ENCODE results near the gene LRCH3. TPM values are rescaled to one million over a fixed set of nuclear protein-coding genes. Genes with fewer than 3 reads are reported as not detected.
A peak's percentile ranks its signal among the peaks of the same experiment; 100 is the strongest.

The LRCH3 gene
- polyA plus RNA-seq, 3 donors: 4.1 to 19.4 (median 7.4) TPM

- Histone ChIP-seq H3K79me2 (ENCODE audit: insufficient read depth, low read length) (peaks cover 81% of the 10 kb centered on the region), H3K4me1 (ENCODE audit: control insufficient read depth in 1 of 2, insufficient read depth in 2 of 2, low read length in 2 of 2) (no peaks in the 10 kb centered on the region), H3K9ac (ENCODE audit: insufficient read depth, low read length, poor library complexity, severe bottlenecking) (no peak overlapping the region), H4K20me1 (ENCODE audit: insufficient read depth, low read length) (peaks cover 79% of the 10 kb centered on the region), H2AFZ (ENCODE audit: insufficient read depth, low read depth, low read length, poor library complexity, severe bottlenecking) (no peak overlapping the region), H3K9me3 (replicated peaks in 1 of 2; ENCODE audit: control insufficient read depth in 1 of 2, insufficient read depth in 1 of 2, low read length in 2 of 2) (no peaks in the 10 kb centered on the region), H3K27me3 (ENCODE audit: control insufficient read depth in 2 of 2, insufficient read depth in 2 of 2, low read length in 2 of 2) (no peaks in the 10 kb centered on the region), H3K4me3 (replicated peaks in 1 of 3; ENCODE audit: low read depth in 2 of 3, low read length in 3 of 3) (no peak overlapping the region), H3K4me2 (replicated peaks; ENCODE audit: extremely low read depth, low read length, poor library complexity, severe bottlenecking) (no peak overlapping the region), H3K27ac (ENCODE audit: low read depth in 1 of 2, low read length in 2 of 2) (no peak overlapping the region), H3K36me3 (replicated peaks in 1 of 2; ENCODE audit: control insufficient read depth in 1 of 2, insufficient read depth in 2 of 2, low read length in 2 of 2) (peaks cover 0 to 11% of the 10 kb centered on the region in 2 donors)
- Mint-ChIP-seq H3K27ac (no peak overlapping the region), H3K9me3 (peaks cover 0 to 2% (median 0%) of the 10 kb centered on the region in 7 donors), H3K27me3 (ENCODE audit: low read depth in 3 of 3) (no peaks in the 10 kb centered on the region), H3K4me1 (peaks cover 14% of the 10 kb centered on the region), H3K36me3 (peaks cover 10 to 12% of the 10 kb centered on the region in 2 donors), H3K4me3 (no peak overlapping the region)
- intact Hi-C loops (cut with micrococcal nuclease): no loop called here
- TF ChIP-seq CTCF (IDR thresholded peaks at IDR 0.05): no peak
- no peak for DNase-seq
- no CpG with 5 or more reads among the region's 6 CpGs for WGBS (ENCODE audit: insufficient coverage)
These were observed 19.8 kb downstream of the LRCH3 start for GRCh38 chr3:197810901-197811300.

- Mint-ChIP-seq H3K27me3 (ENCODE audit: low read depth in 3 of 3) (no peaks in the 10 kb centered on the region), H3K4me3 (no peak overlapping the region), H3K4me1 (peaks cover 14% of the 10 kb centered on the region), H3K27ac (peak overlapping the region in 1 of 7 donors; percentile 32), H3K9me3 (peaks cover 0 to 2% (median 0%) of the 10 kb centered on the region in 7 donors), H3K36me3 (peaks cover 12 to 14% of the 10 kb centered on the region in 2 donors)
- no peak for TF ChIP-seq CTCF (IDR thresholded peaks at IDR 0.05)
- no peaks in the 10 kb centered on the region for H3K4me1 ChIP-seq (ENCODE audit: control insufficient read depth in 1 of 2, insufficient read depth in 2 of 2, low read length in 2 of 2)
- no peaks in the 10 kb centered on the region for H3K9me3 ChIP-seq (replicated peaks in 1 of 2; ENCODE audit: control insufficient read depth in 1 of 2, insufficient read depth in 1 of 2, low read length in 2 of 2)
- peaks cover 0 to 15% of the 10 kb centered on the region in 2 donors for H3K36me3 ChIP-seq (replicated peaks in 1 of 2; ENCODE audit: control insufficient read depth in 1 of 2, insufficient read depth in 2 of 2, low read length in 2 of 2)
- H3K9ac ChIP-seq (ENCODE audit: insufficient read depth, low read length, poor library complexity, severe bottlenecking): no peak overlapping the region
- peak in 2 of 3 donors; percentile 11 to 43 for DNase-seq
- no peak overlapping the region for H3K4me3 ChIP-seq (replicated peaks in 1 of 3; ENCODE audit: low read depth in 2 of 3, low read length in 3 of 3)
- H4K20me1 ChIP-seq (ENCODE audit: insufficient read depth, low read length): peaks cover 75% of the 10 kb centered on the region
- H3K79me2 ChIP-seq (ENCODE audit: insufficient read depth, low read length): peaks cover 81% of the 10 kb centered on the region
- no peak overlapping the region for H3K27ac ChIP-seq (ENCODE audit: low read depth in 1 of 2, low read length in 2 of 2)
- no peaks in the 10 kb centered on the region for H3K27me3 ChIP-seq (ENCODE audit: control insufficient read depth in 2 of 2, insufficient read depth in 2 of 2, low read length in 2 of 2)
- no CpG with 5 or more reads among the region's 3 CpGs for WGBS (ENCODE audit: insufficient coverage)
- H3K4me2 ChIP-seq (replicated peaks; ENCODE audit: extremely low read depth, low read length, poor library complexity, severe bottlenecking): no peak overlapping the region
- H2AFZ ChIP-seq (ENCODE audit: insufficient read depth, low read depth, low read length, poor library complexity, severe bottlenecking): no peak overlapping the region
- intact Hi-C loops (cut with micrococcal nuclease): no loop called here
These were observed 20.3 kb downstream of the LRCH3 start for GRCh38 chr3:197811343-197811742.
